Measurements from ENCODE around the gene ACACB. TPM values are rescaled to one million over a fixed set of nuclear protein-coding genes. Genes with fewer than 3 reads are reported as not detected.

The ACACB gene
- total RNA-seq, 1 experiment from 2014 or later, result 8.2 TPM

DNA sequence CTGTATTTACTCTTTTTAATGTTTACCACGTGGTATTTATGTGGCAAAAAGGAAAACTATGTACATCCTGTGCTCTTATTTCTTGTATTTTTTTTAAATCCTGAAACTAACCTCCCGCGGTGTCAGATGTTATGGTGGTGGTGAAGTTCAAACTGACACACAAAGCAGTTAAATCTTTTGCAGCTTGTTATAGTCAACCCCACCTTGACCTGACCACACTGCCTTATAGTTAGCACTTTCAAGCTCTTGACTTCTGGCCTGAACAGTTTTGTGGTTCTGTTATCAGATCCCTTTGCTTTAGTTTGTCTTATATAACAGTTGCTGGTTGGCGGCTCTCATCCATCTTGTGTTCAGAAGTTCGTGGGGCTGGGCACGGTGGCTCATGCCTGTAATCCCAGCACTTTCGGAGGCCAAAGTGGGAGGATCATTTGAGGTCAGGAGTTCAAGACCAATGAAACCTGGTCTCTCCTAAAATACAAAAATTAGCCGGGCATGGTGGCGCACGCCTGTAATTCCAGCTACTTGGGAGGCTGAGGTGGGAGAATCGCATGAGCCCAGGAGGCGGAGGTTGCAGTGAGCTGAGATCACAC is 16.9 kb upstream of the ACACB start:
- no TSS peak for BruUV-seq (replicated peaks)
- intact Hi-C loops (cut with micrococcal nuclease; ENCODE audit: unreplicated experiment), result loop anchor here (10.0 kb wide), 2 partner anchors 145 to 245 kb away; partner anchors contain the start of gene SSH1
- Histone ChIP-seq H3K27me3 (replicated peaks; ENCODE audit: insufficient read depth, low read depth, low read length, poor library complexity) (no peaks in the 10 kb centered on the region), H3K4me1 (ENCODE audit: insufficient read depth, low read length, poor library complexity, severe bottlenecking) (peaks cover 4% of the 10 kb centered on the region), H3K9me3 (ENCODE audit: low read depth, low read length, poor library complexity, severe bottlenecking) (no peaks in the 10 kb centered on the region), H3K27ac (ENCODE audit: low read depth, low read length, poor library complexity, severe bottlenecking) (peak overlapping the region; percentile 18), H3K4me3 (ENCODE audit: low read depth, low read length, poor library complexity, severe bottlenecking) (peak overlapping the region; percentile 63), H3K36me3 (ENCODE audit: insufficient read depth, low read length, poor library complexity, severe bottlenecking) (peaks cover 51% of the 10 kb centered on the region)
- ChIA-PET POLR2A (ENCODE audit: low non-redundant PET) (no interaction called here), CTCF (no interaction called here)
- TF ChIP-seq EZH2 (IDR thresholded peaks at IDR 0.05; ENCODE audit: borderline replicate concordance, low read depth, low read length, poor library complexity, severe bottlenecking), result no peak
- TF ChIP-seq, protein P1, sequence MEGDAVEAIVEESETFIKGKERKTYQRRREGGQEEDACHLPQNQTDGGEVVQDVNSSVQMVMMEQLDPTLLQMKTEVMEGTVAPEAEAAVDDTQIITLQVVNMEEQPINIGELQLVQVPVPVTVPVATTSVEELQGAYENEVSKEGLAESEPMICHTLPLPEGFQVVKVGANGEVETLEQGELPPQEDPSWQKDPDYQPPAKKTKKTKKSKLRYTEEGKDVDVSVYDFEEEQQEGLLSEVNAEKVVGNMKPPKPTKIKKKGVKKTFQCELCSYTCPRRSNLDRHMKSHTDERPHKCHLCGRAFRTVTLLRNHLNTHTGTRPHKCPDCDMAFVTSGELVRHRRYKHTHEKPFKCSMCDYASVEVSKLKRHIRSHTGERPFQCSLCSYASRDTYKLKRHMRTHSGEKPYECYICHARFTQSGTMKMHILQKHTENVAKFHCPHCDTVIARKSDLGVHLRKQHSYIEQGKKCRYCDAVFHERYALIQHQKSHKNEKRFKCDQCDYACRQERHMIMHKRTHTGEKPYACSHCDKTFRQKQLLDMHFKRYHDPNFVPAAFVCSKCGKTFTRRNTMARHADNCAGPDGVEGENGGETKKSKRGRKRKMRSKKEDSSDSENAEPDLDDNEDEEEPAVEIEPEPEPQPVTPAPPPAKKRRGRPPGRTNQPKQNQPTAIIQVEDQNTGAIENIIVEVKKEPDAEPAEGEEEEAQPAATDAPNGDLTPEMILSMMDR (conservative IDR thresholded peaks at IDR 0.05; ENCODE audit: low read depth, low read length), result no peak
- DNase-seq (ENCODE audit: low spot score), result no peak

DNA sequence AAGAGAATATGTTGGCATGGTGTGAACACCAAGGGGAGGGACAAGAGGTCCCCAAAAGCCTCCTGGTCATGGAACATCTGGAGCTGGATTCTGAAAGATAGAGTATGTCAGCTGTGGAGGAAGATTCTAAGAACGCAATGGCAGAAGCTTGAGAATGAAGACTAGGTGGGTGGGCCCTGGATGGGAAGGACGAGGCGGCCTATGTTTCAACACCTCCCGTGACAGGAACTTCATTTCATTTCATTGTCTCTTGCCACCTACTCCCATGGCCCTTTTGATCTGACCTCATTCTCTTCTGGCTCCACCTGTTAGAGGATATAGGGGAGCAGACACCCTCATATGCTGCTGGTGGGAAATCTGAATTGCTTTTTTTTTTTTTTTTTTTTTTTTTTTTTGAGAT is 15.6 kb upstream of the ACACB start:
- ChIA-PET CTCF (interaction anchor here (0.6 to 1.0 kb wide), 2 partner anchors 11 kb away, joined by 4 to 8 read pairs; no protein-coding TSS in a partner anchor), POLR2A (ENCODE audit: low non-redundant PET) (no interaction called here)
- H3K4me3 ChIP-seq (ENCODE audit: low read depth, low read length, poor library complexity, severe bottlenecking), result no peak overlapping the region
- peaks cover 62% of the 10 kb centered on the region for H3K36me3 ChIP-seq (ENCODE audit: insufficient read depth, low read length, poor library complexity, severe bottlenecking)
- no peak overlapping the region for H3K27ac ChIP-seq (ENCODE audit: low read depth, low read length, poor library complexity, severe bottlenecking)
- H3K9me3 ChIP-seq (ENCODE audit: low read depth, low read length, poor library complexity, severe bottlenecking), result no peaks in the 10 kb centered on the region
- TF ChIP-seq EZH2 (IDR thresholded peaks at IDR 0.05; ENCODE audit: borderline replicate concordance, low read depth, low read length, poor library complexity, severe bottlenecking), result no peak
- TF ChIP-seq, protein P1 (conservative IDR thresholded peaks at IDR 0.05; ENCODE audit: low read depth, low read length), result no peak
- intact Hi-C loops (cut with micrococcal nuclease; ENCODE audit: unreplicated experiment), result no loop called here
- peaks cover 4% of the 10 kb centered on the region for H3K4me1 ChIP-seq (ENCODE audit: insufficient read depth, low read length, poor library complexity, severe bottlenecking)
- no peak for DNase-seq (ENCODE audit: low spot score)
- no peaks in the 10 kb centered on the region for H3K27me3 ChIP-seq (replicated peaks; ENCODE audit: insufficient read depth, low read depth, low read length, poor library complexity)
- BruUV-seq (replicated peaks), result no TSS peak

DNA sequence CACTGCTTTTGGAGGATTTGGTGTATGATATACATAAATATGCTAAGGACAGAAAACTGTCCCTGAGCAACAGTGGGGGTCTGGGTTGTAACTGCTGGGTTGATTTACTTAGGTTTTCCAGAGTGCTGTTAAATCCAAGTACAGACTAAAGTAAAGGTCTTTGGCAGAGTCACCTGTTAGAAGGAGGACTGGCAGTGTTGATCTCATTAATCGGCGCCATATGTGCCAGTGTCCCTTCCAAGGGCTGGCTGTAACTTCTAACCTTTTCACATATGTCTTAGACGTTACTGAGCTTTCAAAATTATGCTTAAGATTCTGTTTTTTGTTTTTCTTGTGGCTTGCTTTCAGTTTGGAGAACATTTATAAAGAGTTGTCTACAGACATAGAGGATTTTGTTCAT is 13.9 kb upstream of the ACACB start:
- H3K36me3 ChIP-seq (ENCODE audit: insufficient read depth, low read length, poor library complexity, severe bottlenecking), result peaks cover 73% of the 10 kb centered on the region
- no peak overlapping the region for H3K4me3 ChIP-seq (ENCODE audit: low read depth, low read length, poor library complexity, severe bottlenecking)
- no peak overlapping the region for H3K27ac ChIP-seq (ENCODE audit: low read depth, low read length, poor library complexity, severe bottlenecking)
- CTCF ChIA-PET, result no interaction called here
- BruUV-seq (replicated peaks), result no TSS peak
- TF ChIP-seq, protein P1 (conservative IDR thresholded peaks at IDR 0.05; ENCODE audit: low read depth, low read length), result no peak
- no peak for TF ChIP-seq EZH2 (IDR thresholded peaks at IDR 0.05; ENCODE audit: borderline replicate concordance, low read depth, low read length, poor library complexity, severe bottlenecking)
- no peaks in the 10 kb centered on the region for H3K27me3 ChIP-seq (replicated peaks; ENCODE audit: insufficient read depth, low read depth, low read length, poor library complexity)
- no peak for DNase-seq (ENCODE audit: low spot score)
- H3K4me1 ChIP-seq (ENCODE audit: insufficient read depth, low read length, poor library complexity, severe bottlenecking), result peaks cover 4% of the 10 kb centered on the region
- intact Hi-C loops (cut with micrococcal nuclease; ENCODE audit: unreplicated experiment), result no loop called here
- no peaks in the 10 kb centered on the region for H3K9me3 ChIP-seq (ENCODE audit: low read depth, low read length, poor library complexity, severe bottlenecking)
- POLR2A ChIA-PET (ENCODE audit: low non-redundant PET), result no interaction called here

Data from A673 (cell line).